A673 (cell line): Measurements from ENCODE around the gene ABCF3. TPM values are rescaled to one million over a fixed set of nuclear protein-coding genes. Genes with fewer than 3 reads are reported as not detected.

ENCODE experiments used
- BruUV-seq: library from RNA; stranded (reverse); fragments of 400-500 nt; replicated peaks from 2 replicates; lab custom pipeline; 2021; lab: Mats Ljungman, UMichigan
- CTCF ChIA-PET: fragments of 300-600 bp; sonication (Branson Sonifier 250); formaldehyde crosslinking; loops from one replicate; lab custom pipeline; 2022; ENCODE audit warnings: antibody characterized with exemption; lab: Charles Lee
- POLR2A ChIA-PET: fragments of 300-600 bp; sonication (Branson Sonifier 250); formaldehyde crosslinking; loops from one replicate; lab custom pipeline; 2022; ENCODE audit warnings: antibody characterized with exemption; ENCODE audit not compliant: low non-redundant PET; lab: Charles Lee
- DNase-seq: peaks from one replicate; pipeline ENCODE4 v3.0.0-alpha.2; 2015; ENCODE audit warnings: low spot score
- H3K27ac ChIP-seq: fragments of 200-600 bp; sonication (generic); 2 replicates; pipeline ENCODE4 v1.5.1; 2016; ENCODE audit warnings: mixed run types, low read depth, mild to moderate bottlenecking, mixed read lengths, antibody characterized with exemption, low read length; ENCODE audit not compliant: poor library complexity, severe bottlenecking
- H3K27me3 ChIP-seq: fragments of 200-600 bp; sonication (generic); replicated peaks from 2 replicates; pipeline ENCODE4 v1.6.1; 2017; ENCODE audit warnings: mixed run types, low read depth, mild to moderate bottlenecking, mixed read lengths, antibody characterized with exemption, low read length; ENCODE audit not compliant: insufficient read depth, poor library complexity
- H3K36me3 ChIP-seq: fragments of 200-600 bp; sonication (generic); 2 replicates; pipeline ENCODE4 v1.6.1; 2016; ENCODE audit warnings: mixed run types, mild to moderate bottlenecking, mixed read lengths, antibody characterized with exemption, low read length; ENCODE audit not compliant: insufficient read depth, poor library complexity, severe bottlenecking
- H3K4me1 ChIP-seq: fragments of 200-600 bp; sonication (generic); 2 replicates; pipeline ENCODE4 v1.6.1; 2017; ENCODE audit warnings: mixed run types, mild to moderate bottlenecking, mixed read lengths, antibody characterized with exemption, low read length; ENCODE audit not compliant: insufficient read depth, poor library complexity, severe bottlenecking
- H3K4me3 ChIP-seq: fragments of 200-600 bp; sonication (generic); 2 replicates; pipeline ENCODE4 v1.5.1; 2016; ENCODE audit warnings: low read depth, mixed run types, mild to moderate bottlenecking, mixed read lengths, low read length; ENCODE audit not compliant: poor library complexity, severe bottlenecking
- H3K9me3 ChIP-seq: fragments of 200-600 bp; sonication (generic); 2 replicates; pipeline ENCODE4 v1.6.1; 2016; ENCODE audit warnings: mixed run types, low read depth, mild to moderate bottlenecking, mixed read lengths, antibody characterized with exemption, low read length; ENCODE audit not compliant: poor library complexity, severe bottlenecking
- EZH2 ChIP-seq: fragments of 200-600 bp; sonication (generic); IDR thresholded peaks from 2 replicates; pipeline ENCODE4 v1.6.1; 2017; ENCODE audit warnings: borderline replicate concordance, low read depth, mild to moderate bottlenecking, mixed read lengths, antibody characterized with exemption, low read length; ENCODE audit not compliant: poor library complexity, severe bottlenecking
- intact Hi-C: fragments of 100-400 bp; cut with micrococcal nuclease; formaldehyde crosslinking; loops from one replicate; pipeline ENCODE4 v1.10.0; 2022; ENCODE audit not compliant: unreplicated experiment
- total RNA-seq: library from RNA; stranded (reverse); gene quantifications from 2 replicates; pipeline ENCODE4 v1.2.3, GENCODE V29; 2021
- TF ChIP-seq, protein P1 (sequence below): fragments of 300-800, 200-600 bp; sonication (generic); conservative IDR thresholded peaks from 2 replicates; pipeline ENCODE4 v1.5.1; 2017; ENCODE audit warnings: low read depth, mild to moderate bottlenecking, antibody characterized with exemption, low read length, moderate library complexity, mixed read lengths

Gene ABCF3
- total RNA-seq, 1 experiment from 2014 or later: 65.1 TPM

DNA sequence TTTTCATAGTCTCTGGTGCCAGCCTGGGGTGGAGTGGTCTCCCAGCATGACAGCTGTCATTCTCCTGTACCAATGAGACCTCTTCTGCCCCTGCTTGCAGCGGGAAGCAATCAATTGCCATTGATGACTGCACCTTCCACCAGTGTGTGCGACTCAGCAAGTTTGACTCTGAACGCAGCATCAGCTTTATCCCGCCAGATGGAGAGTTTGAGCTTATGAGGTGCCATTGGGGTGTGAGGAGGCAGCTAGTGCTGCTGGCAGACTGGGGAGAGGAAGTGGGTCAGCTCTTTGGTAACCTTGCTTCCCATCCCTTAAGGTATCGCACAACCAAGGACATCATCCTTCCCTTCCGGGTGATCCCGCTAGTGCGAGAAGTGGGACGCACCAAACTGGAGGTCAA, 4.4 kb upstream of the ABCF3 start:
- Histone ChIP-seq H3K4me1 (peaks cover 17% of the 10 kb centered on the region), H3K27me3 (no peaks in the 10 kb centered on the region), H3K9me3 (no peaks in the 10 kb centered on the region), H3K36me3 (peaks cover 76% of the 10 kb centered on the region), H3K4me3 (no peak overlapping the region), H3K27ac (no peak overlapping the region)
- CTCF ChIA-PET: no interaction called here
- intact Hi-C loops: no loop called here
- POLR2A ChIA-PET: no interaction called here
- no TSS peak for BruUV-seq
- DNase-seq: no peak
- TF ChIP-seq, protein P1, sequence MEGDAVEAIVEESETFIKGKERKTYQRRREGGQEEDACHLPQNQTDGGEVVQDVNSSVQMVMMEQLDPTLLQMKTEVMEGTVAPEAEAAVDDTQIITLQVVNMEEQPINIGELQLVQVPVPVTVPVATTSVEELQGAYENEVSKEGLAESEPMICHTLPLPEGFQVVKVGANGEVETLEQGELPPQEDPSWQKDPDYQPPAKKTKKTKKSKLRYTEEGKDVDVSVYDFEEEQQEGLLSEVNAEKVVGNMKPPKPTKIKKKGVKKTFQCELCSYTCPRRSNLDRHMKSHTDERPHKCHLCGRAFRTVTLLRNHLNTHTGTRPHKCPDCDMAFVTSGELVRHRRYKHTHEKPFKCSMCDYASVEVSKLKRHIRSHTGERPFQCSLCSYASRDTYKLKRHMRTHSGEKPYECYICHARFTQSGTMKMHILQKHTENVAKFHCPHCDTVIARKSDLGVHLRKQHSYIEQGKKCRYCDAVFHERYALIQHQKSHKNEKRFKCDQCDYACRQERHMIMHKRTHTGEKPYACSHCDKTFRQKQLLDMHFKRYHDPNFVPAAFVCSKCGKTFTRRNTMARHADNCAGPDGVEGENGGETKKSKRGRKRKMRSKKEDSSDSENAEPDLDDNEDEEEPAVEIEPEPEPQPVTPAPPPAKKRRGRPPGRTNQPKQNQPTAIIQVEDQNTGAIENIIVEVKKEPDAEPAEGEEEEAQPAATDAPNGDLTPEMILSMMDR: no peak
- no peak for TF ChIP-seq EZH2

DNA sequence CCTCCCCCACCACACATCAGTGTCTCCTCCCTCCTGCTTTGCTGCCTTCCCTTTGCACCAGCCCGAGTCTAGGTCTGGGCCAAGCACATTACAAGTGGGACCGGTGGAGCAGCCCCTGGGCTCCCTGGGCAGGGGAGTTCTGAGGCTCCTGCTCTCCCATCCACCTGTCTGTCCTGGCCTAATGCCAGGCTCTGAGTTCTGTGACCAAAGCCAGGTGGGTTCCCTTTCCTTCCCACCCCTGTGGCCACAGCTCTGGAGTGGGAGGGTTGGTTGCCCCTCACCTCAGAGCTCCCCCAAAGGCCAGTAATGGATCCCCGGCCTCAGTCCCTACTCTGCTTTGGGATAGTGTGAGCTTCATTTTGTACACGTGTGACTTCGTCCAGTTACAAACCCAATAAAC, 2.3 kb upstream of the ABCF3 start:
- TSS peak; percentile 29 for BruUV-seq
- TF ChIP-seq, protein P1: no peak
- no peak for TF ChIP-seq EZH2
- H3K9me3 ChIP-seq: no peaks in the 10 kb centered on the region
- H3K27me3 ChIP-seq: no peaks in the 10 kb centered on the region
- H3K4me3 ChIP-seq: no peak overlapping the region
- intact Hi-C loops: loop anchor here (2.0 kb wide), 1 partner anchor 49 kb away; the partner anchor contains the start of gene EIF2B5
- no peak overlapping the region for H3K27ac ChIP-seq
- POLR2A ChIA-PET: no interaction called here
- CTCF ChIA-PET: no interaction called here
- H3K36me3 ChIP-seq: peaks cover 71% of the 10 kb centered on the region
- peaks cover 9% of the 10 kb centered on the region for H3K4me1 ChIP-seq
- no peak for DNase-seq

DNA sequence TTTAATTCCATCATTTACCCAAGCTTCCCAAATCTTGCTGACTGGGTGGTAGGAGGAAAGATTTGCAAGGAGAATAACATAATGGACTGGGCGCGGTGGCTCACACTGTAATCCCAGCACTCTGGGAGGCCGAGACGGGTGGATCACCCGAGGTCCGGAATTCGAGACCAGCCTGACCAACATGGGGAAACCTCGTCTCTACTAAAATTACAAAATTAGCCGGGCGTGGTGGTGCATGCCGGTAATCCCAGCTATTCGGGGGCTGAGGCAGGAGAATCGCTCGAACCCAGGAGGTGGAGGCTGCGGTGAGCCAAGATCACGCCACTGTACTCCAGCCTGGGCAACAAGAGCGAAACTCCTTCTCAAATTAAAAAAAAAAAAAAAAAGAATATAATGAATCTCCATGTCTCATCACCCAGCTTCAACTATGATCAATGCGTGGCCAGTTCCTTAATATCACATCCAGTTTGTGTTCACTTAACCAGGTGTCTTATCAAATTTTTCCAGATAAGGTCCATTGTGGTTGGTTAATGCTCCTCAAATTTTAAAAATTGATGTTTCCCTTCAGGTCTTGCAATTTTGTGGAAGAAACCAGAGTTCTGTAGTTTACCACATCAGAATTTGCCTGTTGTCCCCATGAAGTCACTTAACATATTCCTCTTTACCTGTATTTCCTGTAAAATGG, 1.3 kb upstream of the ABCF3 start:
- H3K4me3 ChIP-seq: peak overlapping the region; percentile 99
- BruUV-seq: no TSS peak
- no peaks in the 10 kb centered on the region for H3K27me3 ChIP-seq
- ChIA-PET CTCF (no interaction called here), POLR2A (interaction anchor here (1.6 kb wide), 1 partner anchor 8 kb away, joined by 3 read pairs; no protein-coding TSS in a partner anchor)
- peaks cover 71% of the 10 kb centered on the region for H3K36me3 ChIP-seq
- H3K27ac ChIP-seq: peak overlapping the region; percentile 92
- H3K9me3 ChIP-seq: no peaks in the 10 kb centered on the region
- TF ChIP-seq EZH2: no peak
- TF ChIP-seq, protein P1: no peak
- peaks cover 9% of the 10 kb centered on the region for H3K4me1 ChIP-seq
- intact Hi-C loops: loop anchor here (2.0 kb wide), 1 partner anchor 50 kb away; the partner anchor contains the start of gene EIF2B5
- DNase-seq: no peak
